LNCaP clone FGC (cell line): Measurements from ENCODE around the gene RAB23.
A peak's percentile ranks its signal among the peaks of the same experiment; 100 is the strongest.

Experiments used
- DNase-seq: peaks from one replicate; pipeline ENCODE4 v3.0.0-alpha.2; 2011; ENCODE audit warnings: low read depth
- H3K4me3 ChIP-seq: 2 replicates; pipeline ENCODE4 v1.5.1; 2011; ENCODE audit warnings: mild to moderate bottlenecking, low read depth, low read length, control low read depth
- TF ChIP-seq, protein P1 (sequence below): IDR thresholded peaks from 2 replicates; pipeline ENCODE4 v1.5.1; 2012; ENCODE audit warnings: mild to moderate bottlenecking; ENCODE audit not compliant: control insufficient read depth, insufficient read depth; ENCODE audit errors: extremely low read depth

The RAB23 gene

DNA sequence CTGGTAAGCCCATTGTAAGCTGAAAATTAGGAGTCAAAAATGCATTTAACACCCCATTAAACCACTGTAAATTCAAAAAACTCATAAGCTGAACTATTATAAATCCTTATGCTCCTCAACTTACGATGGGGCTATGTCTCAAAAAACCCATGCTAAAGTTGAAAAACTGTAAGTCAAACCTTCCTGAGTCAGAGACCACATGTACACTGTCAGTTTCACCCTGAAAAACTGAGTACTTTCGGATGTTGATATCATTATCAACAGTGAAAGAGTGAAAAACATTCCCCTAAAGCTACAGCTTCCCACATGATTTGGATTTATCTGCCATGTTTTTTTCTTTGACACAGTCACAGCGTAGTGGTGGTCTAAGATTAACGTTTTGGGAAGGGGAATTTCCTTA, 14.2 kb downstream of the RAB23 start:
- TF ChIP-seq, protein P1, sequence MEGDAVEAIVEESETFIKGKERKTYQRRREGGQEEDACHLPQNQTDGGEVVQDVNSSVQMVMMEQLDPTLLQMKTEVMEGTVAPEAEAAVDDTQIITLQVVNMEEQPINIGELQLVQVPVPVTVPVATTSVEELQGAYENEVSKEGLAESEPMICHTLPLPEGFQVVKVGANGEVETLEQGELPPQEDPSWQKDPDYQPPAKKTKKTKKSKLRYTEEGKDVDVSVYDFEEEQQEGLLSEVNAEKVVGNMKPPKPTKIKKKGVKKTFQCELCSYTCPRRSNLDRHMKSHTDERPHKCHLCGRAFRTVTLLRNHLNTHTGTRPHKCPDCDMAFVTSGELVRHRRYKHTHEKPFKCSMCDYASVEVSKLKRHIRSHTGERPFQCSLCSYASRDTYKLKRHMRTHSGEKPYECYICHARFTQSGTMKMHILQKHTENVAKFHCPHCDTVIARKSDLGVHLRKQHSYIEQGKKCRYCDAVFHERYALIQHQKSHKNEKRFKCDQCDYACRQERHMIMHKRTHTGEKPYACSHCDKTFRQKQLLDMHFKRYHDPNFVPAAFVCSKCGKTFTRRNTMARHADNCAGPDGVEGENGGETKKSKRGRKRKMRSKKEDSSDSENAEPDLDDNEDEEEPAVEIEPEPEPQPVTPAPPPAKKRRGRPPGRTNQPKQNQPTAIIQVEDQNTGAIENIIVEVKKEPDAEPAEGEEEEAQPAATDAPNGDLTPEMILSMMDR: no peak
- no peak for DNase-seq

DNA sequence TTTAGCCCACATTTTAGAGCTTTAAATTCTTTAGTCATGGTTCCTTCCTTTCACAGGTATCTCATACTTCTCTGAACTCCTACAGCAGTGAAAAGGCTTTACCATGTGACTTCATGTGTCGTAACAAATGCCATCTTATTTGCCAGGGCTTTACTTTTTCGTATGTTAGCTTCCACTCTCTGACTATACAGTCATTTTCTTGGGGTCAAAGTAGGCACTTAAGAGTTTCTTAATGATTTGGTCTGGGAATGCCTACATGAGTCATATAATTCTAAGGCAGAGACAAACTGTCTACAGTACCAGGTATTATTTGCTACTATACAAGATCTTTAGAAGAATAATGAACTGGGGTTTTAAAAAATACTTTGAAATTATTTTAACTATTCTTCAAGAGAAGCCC, 15.0 kb downstream of the RAB23 start:
- TF ChIP-seq, protein P1: no peak
- DNase-seq: no peak
- H3K4me3 ChIP-seq: no peak overlapping the region

More for the DNA sequence above, 14.2 kb downstream of the RAB23 start:
- H3K4me3 ChIP-seq: no peak overlapping the region

DNA sequence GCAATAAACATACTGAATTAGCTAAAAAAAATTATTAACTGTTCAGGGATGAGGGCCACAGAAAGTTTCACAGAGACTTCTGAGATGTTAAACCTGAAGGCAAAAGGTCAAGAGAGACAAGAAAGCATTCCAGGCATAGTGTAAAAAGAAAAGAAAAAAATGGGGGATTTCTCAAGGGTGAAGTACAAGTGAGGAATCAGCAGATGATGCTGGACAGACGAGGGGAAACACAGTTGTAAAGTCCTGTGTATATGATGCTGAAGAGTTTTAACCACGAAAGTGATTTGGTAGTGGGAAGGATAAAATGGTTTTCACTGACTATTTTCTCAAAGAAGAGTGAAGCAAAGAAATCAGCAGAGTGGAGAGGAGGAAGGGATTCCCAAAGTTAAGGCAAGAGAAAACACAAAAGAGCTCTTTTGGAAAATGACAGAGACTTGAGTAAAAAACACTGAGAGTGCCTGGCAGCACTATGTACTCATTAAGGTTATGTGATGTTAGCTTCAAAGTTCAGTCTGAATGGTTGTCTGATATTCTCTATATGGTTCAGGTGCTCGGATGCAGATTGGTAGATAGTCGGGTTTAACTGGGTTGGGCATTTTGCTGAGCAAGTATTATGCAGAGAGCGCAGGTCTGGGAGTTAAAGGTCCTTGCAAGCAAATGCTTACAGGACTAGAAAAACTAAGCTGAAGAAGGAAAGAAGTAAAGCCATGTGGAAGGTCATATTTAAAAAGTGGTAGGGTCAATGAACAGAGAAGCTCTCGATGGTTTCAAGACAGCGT, 16.4 kb downstream of the RAB23 start:
- TF ChIP-seq, protein P1: no peak
- no peak overlapping the region for H3K4me3 ChIP-seq
- DNase-seq: no peak

DNA sequence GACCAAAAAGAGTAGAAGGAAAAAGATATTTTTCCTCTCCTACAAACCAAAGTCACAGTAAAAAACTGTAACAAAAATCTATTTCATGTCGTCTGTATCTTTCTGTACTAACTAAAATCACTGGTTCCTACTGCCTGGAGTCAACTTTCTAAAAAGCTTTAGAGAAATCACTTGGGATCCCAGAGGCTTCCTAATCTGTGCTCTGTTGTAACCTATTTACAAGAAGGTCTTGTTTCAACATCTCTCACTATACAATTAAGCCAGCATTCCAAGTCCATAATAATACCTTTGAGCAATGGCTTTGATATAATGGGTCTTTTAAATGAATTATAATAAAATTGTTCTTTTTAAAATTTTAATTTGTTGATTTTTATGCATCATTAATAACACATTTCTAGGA, 20.4 kb downstream of the RAB23 start:
- TF ChIP-seq, protein P1: no peak
- no peak for DNase-seq
- no peak overlapping the region for H3K4me3 ChIP-seq

DNA sequence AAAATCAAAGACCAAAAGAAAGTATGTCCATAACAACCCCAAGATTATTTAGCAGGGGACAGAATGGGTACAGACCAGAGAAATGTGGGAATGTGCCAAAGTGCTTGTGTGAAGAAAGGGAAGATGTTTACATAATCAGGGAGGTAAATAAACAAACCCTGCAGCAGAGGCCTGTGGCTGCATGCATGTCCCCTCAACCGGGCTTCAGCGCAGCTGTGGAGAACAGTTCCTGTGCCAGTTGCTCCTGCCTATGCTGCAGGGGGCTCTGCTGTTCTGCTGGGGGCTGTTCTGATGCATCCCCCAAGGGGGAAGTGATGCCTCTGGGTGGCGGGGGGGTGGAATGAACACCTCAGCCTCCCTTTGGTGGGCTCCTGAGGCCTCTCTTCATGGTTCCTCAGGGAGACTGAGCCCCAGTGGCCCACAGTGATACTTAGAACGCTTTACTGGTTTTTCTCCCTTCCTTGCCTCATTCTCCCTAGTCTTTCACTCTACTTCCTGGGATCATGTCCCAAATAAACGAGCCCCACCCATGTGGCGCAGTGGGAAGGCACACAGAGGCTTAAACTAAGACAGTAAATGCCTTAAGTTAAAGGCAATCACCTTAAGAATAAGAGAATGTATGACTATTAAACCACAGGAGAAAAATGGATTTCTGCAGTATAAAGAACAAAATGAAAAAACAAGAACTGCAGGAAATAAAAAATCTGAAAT, 23.0 kb downstream of the RAB23 start:
- peak; percentile 46 for DNase-seq
- TF ChIP-seq, protein P1: no peak
- peak overlapping the region; percentile 28 for H3K4me3 ChIP-seq

DNA sequence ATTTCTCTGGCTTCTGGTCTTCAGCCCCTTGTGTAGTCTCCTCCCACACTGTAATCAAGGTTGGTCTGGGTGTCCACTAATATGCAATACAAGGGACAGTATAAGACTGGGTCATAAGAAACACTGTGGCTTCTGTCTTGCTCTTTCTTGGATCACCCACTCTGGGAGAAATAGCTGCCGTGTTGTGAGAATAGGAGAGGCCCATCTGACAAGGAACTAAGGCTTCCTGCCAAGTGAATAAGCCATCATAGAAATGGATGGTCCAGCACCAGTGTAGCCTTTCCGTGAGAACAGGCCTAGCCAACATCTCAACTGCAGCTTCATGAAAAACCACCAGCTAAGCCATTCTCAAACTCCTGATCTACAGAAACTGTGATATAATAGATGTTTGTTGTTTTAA, 26.6 kb downstream of the RAB23 start:
- H3K4me3 ChIP-seq: no peak overlapping the region
- no peak for DNase-seq
- TF ChIP-seq, protein P1: no peak

DNA sequence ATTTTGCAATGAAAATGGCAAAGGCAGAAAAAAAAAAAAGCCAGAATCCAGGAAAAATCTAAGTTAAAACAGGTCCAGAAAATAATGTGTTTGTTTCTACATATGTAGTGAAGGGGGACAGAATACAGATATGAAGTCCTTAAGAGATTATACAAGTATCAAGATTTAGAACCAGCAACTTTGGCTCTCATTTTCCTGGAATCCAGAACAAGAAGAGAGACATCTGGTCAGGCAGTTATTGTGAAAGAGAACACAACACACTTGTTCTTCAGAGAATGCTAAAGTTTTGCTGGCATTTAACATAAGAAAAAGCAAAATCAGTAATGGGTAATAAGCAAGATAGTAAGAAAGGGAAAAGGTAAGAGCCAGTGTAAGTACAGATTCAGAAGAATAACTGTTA, 28.9 kb downstream of the RAB23 start:
- no peak overlapping the region for H3K4me3 ChIP-seq
- TF ChIP-seq, protein P1: no peak
- DNase-seq: no peak
